LNCAP (cell line): ENCODE measurements around the gene CMTM7.

Experiments used
- CTCF ChIP-seq: fragments of 450-650 bp; IDR thresholded peaks from 2 replicates; pipeline ENCODE4 v1.5.1; 2017; ENCODE audit warnings: mild to moderate bottlenecking

Gene CMTM7

DNA sequence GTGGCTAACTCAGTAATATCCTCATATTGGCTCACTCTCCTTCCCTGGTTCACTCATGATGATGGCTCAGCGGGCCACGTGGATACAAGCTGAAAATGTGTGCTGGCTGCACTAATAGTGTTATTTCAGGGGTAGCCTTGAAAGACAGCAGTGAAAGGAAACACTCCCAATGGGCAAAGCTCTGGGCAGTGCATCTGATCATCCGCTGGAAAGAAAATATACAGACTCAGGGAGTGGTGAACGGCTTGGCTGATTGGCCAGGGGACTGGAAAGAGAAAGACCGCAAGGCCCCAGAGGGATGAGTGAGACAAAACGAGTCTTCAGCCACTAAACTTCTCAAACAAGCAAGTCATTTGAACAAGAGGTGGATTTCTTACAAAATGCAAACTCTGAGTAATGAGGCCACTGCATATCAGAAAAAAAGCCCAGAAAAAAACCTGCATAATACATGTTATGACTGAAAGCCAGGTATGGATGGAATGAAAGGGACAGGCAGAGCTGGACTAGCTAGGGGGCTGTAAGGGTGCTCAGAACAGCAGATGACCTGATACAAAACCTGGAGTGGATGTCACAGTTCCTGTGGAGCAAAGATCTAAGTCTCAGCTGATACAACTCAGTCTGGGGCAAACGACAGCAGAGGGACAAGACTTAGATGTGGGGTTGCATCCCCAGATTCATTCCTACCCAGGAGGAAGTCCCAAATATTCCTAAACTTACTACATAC, 77.7 kb downstream of the CMTM7 start:
- TF ChIP-seq CTCF: no peak

DNA sequence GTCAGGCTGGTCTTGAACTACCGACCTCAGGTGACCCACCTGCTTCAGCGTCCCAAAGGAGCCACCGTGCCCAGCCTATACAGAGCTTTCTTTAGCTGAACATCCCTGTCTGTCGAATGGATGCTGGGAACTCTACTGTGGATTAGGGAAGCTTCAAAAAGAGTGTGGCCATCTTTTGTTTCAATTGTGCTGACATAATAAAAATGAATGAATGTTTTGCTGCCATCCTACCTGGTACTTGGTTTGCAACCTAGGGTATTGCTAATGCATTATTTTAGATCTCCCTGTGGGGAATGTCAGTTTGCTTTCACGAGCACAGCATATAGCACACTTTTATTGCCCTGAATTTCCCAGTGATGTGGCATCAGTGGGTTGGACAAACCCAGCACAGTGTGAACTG, 78.7 kb downstream of the CMTM7 start:
- no peak for TF ChIP-seq CTCF

GRCh38 chr3:32471246-32471645, 79.6 kb downstream of the CMTM7 start:
- TF ChIP-seq CTCF: no peak

- no peak for TF ChIP-seq CTCF
Measured at GRCh38 chr3:32474201-32474600, 82.5 kb downstream of the CMTM7 start.

DNA sequence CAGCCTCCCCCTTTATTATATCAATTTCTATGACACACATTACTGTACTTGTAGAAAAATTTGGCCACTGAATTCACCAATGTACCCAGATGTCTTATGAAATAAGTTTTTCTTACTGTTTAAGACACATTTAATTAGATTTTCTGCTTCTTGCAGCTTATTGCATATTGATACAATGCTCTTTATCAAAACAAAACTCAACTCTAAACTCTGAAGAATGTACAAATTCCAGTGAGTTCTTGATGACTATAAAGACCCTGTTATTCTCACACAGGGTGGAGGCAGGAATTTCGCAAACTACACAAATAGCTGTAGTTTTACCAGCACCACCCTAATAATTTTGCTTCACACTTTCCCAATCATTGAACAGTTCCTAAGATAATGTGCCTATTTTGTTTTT, 89.0 kb downstream of the CMTM7 start:
- TF ChIP-seq CTCF: no peak

DNA sequence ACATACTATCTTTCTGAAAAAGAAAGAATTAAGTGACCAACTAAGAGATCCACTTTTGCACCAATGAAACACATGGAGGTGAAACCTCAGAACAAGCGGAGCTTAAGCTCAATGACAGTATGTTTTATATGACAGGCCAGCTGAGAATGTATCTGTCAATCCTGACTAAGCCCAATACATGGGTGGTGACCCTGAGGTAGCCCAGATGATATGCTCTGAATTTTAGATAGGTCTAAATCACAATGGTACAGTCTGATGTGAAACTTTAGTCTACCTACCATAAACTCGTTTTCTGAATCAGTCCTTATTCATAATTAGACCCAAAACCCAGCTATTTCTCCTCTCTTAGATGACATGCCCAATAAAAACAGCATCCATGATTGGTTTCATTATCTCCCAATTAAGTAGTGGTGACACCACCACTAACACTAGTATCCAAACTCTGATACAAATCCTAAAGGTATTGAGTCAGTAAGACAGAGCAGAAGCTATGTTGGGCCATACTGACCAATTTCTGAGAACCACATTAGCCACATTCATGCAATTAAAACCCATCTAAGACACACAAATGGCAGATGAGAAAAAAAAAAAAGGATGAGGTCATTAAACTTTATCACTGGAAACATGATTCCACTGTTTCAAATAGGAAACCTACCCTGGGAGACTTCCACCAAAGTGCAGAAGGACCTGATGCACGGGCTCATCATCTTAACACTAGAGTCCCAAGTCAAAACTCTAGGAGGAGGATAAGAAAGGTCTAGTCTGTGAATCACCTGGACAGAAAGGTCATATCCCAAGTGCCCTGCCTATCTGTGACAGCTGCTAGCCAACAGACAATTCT, 90.4 kb downstream of the CMTM7 start:
- no peak for TF ChIP-seq CTCF

- TF ChIP-seq CTCF: no peak
Measured at GRCh38 chr3:32482693-32483092, 91.0 kb downstream of the CMTM7 start.
